Mesendoderm (in vitro differentiated cells): ENCODE data around the gene MXRA7.
A peak's percentile ranks its signal among the peaks of the same experiment; 100 is the strongest.
"Not testable (repeated sequence)": the region's sequence is repeated elsewhere in the genome, so short reads cannot be mapped to it uniquely, and the experiment has no call there.

Experiments used
- DNase-seq: peaks from one replicate; pipeline ENCODE4 v3.0.0; 2013
- H2AK5ac ChIP-seq: 2 replicates; pipeline ENCODE4 v1.6.1; 2013; ENCODE audit warnings: low read length, inconsistent platforms
- H2BK120ac ChIP-seq: 2 replicates; pipeline ENCODE4 v1.6.1; 2013; ENCODE audit warnings: low read depth, mild to moderate bottlenecking, low read length, moderate library complexity, mixed read lengths
- H2BK15ac ChIP-seq: replicated peaks from 2 replicates; pipeline ENCODE4 v1.6.1; 2013; ENCODE audit warnings: low read depth, mild to moderate bottlenecking, moderate library complexity
- H2BK5ac ChIP-seq: 2 replicates; pipeline ENCODE4 v1.6.1; 2013; ENCODE audit warnings: low read length, inconsistent platforms
- H3K18ac ChIP-seq: 2 replicates; pipeline ENCODE4 v1.6.1; 2013; ENCODE audit warnings: mild to moderate bottlenecking, low read length, mixed read lengths
- H3K23ac ChIP-seq: one replicate; pipeline ENCODE4 v1.6.1; 2013; ENCODE audit warnings: low read length
- H3K27ac ChIP-seq: 2 replicates; pipeline ENCODE4 v1.5.1; 2013; ENCODE audit warnings: low read depth, mild to moderate bottlenecking, inconsistent platforms, low read length, moderate library complexity
- H3K27me3 ChIP-seq: 2 replicates; pipeline ENCODE4 v1.6.1; 2013; ENCODE audit warnings: low read length, control low read depth, mild to moderate bottlenecking, inconsistent platforms; ENCODE audit not compliant: insufficient read depth, poor library complexity
- H3K36me3 ChIP-seq: 2 replicates; pipeline ENCODE4 v1.6.1; 2013; ENCODE audit warnings: low read length, inconsistent platforms; ENCODE audit not compliant: control insufficient read depth, insufficient read depth
- H3K4ac ChIP-seq: one replicate; pipeline ENCODE4 v1.6.1; 2013; ENCODE audit warnings: low read depth, mild to moderate bottlenecking, low read length, moderate library complexity
- H3K4me1 ChIP-seq: 2 replicates; pipeline ENCODE4 v1.6.1; 2013; ENCODE audit warnings: low read depth, low read length, inconsistent platforms; ENCODE audit not compliant: control insufficient read depth
- H3K4me2 ChIP-seq: 2 replicates; pipeline ENCODE4 v1.6.1; 2013; ENCODE audit warnings: low read length
- H3K4me3 ChIP-seq: 2 replicates; pipeline ENCODE4 v1.5.1; 2013; ENCODE audit warnings: mild to moderate bottlenecking, low read length
- H3K56ac ChIP-seq: one replicate; pipeline ENCODE4 v1.6.1; 2013; ENCODE audit warnings: low read length
- H3K79me1 ChIP-seq: 2 replicates; pipeline ENCODE4 v1.6.1; 2013; ENCODE audit warnings: low read length, inconsistent platforms
- H3K79me2 ChIP-seq: 2 replicates; pipeline ENCODE4 v1.6.1; 2013; ENCODE audit warnings: mild to moderate bottlenecking, low read length; ENCODE audit not compliant: control insufficient read depth, insufficient read depth
- H3K9ac ChIP-seq: 2 replicates; pipeline ENCODE4 v1.6.1; 2013; ENCODE audit warnings: low read length, inconsistent platforms
- H4K5ac ChIP-seq: one replicate; pipeline ENCODE4 v1.6.1; 2013; ENCODE audit warnings: low read length
- H4K8ac ChIP-seq: one replicate; pipeline ENCODE4 v1.6.1; 2013; ENCODE audit warnings: low read depth, mild to moderate bottlenecking, control low read depth, low read length, moderate library complexity
- WGBS: extraction: QIAGEN DNeasy Blood & Tissue Kit; methylation state at CpG from one replicate; pipeline ENCODE4 v1.1.7; 2013; ENCODE audit warnings: low lambda C conversion rate, missing lambda C conversion rate; ENCODE audit not compliant: insufficient coverage; ENCODE audit errors: extremely low coverage; 5-methylcytosine and 5-hydroxymethylcytosine counted together

MXRA7 gene

GRCh38 chr17:76715496-76715830, 4.7 kb upstream of the MXRA7 start:
- Histone ChIP-seq H4K8ac (no peak overlapping the region), H3K23ac (no peak overlapping the region), H2BK120ac (no peak overlapping the region), H3K4me2 (no peak overlapping the region), H3K79me1 (no peaks in the 10 kb centered on the region), H3K9ac (no peak overlapping the region), H3K4ac (no peak overlapping the region), H3K56ac (no peak overlapping the region), H4K5ac (no peak overlapping the region), H3K79me2 (no peaks in the 10 kb centered on the region), H3K27ac (no peak overlapping the region), H3K4me1 (no peaks in the 10 kb centered on the region), H2BK5ac (no peak overlapping the region), H3K36me3 (peaks cover 17% of the 10 kb centered on the region), H2AK5ac (no peak overlapping the region), H2BK15ac (no peak overlapping the region), H3K4me3 (no peak overlapping the region), H3K18ac (no peak overlapping the region), H3K27me3 (no peaks in the 10 kb centered on the region)
- no peak for DNase-seq
- WGBS = no CpG with 5 or more reads among the region's 2 CpGs

- Histone ChIP-seq H3K36me3 (peaks cover 12% of the 10 kb centered on the region), H2BK5ac (no peak overlapping the region), H3K4ac (no peak overlapping the region), H3K27me3 (no peaks in the 10 kb centered on the region), H2BK120ac (no peak overlapping the region), H4K5ac (no peak overlapping the region), H3K18ac (no peak overlapping the region), H3K79me2 (no peaks in the 10 kb centered on the region), H3K27ac (no peak overlapping the region), H2AK5ac (no peak overlapping the region), H3K9ac (no peak overlapping the region), H3K4me1 (no peaks in the 10 kb centered on the region), H3K4me3 (no peak overlapping the region), H4K8ac (no peak overlapping the region), H3K23ac (no peak overlapping the region), H3K4me2 (no peak overlapping the region), H2BK15ac (no peak overlapping the region), H3K56ac (no peak overlapping the region), H3K79me1 (no peaks in the 10 kb centered on the region)
- peak; percentile 48 for DNase-seq
- WGBS = no CpG with 5 or more reads among the region's 4 CpGs
Observed at GRCh38 chr17:76714822-76715495, 4.2 kb upstream of the MXRA7 start.

GRCh38 chr17:76714336-76714735, 3.6 kb upstream of the MXRA7 start:
- no peak overlapping the region for H3K4ac ChIP-seq
- no peaks in the 10 kb centered on the region for H3K79me1 ChIP-seq
- no peak overlapping the region for H3K9ac ChIP-seq
- no peak overlapping the region for H3K23ac ChIP-seq
- H2BK15ac ChIP-seq = no peak overlapping the region
- no peak overlapping the region for H4K5ac ChIP-seq
- no peak overlapping the region for H2AK5ac ChIP-seq
- peaks cover 5% of the 10 kb centered on the region for H3K4me1 ChIP-seq
- no peaks in the 10 kb centered on the region for H3K79me2 ChIP-seq
- H3K56ac ChIP-seq = no peak overlapping the region
- no peak overlapping the region for H3K18ac ChIP-seq
- no peak overlapping the region for H2BK120ac ChIP-seq
- no peak overlapping the region for H3K27ac ChIP-seq
- H3K4me3 ChIP-seq = no peak overlapping the region
- H4K8ac ChIP-seq = no peak overlapping the region
- no peak overlapping the region for H3K4me2 ChIP-seq
- H3K36me3 ChIP-seq = peaks cover 11% of the 10 kb centered on the region
- WGBS = no CpG with 5 or more reads among the region's 5 CpGs
- H2BK5ac ChIP-seq = no peak overlapping the region
- H3K27me3 ChIP-seq = peaks cover 3% of the 10 kb centered on the region
- no peak for DNase-seq

- WGBS = no CpG with 5 or more reads among the region's 7 CpGs
- Histone ChIP-seq H4K8ac (no peak overlapping the region), H3K23ac (no peak overlapping the region), H3K27ac (no peak overlapping the region), H3K4me1 (peaks cover 5% of the 10 kb centered on the region), H2AK5ac (no peak overlapping the region), H2BK5ac (no peak overlapping the region), H4K5ac (no peak overlapping the region), H3K27me3 (peaks cover 3% of the 10 kb centered on the region), H3K4ac (no peak overlapping the region), H3K79me2 (no peaks in the 10 kb centered on the region), H3K56ac (no peak overlapping the region), H3K36me3 (peaks cover 10% of the 10 kb centered on the region), H2BK120ac (no peak overlapping the region), H3K9ac (no peak overlapping the region), H3K79me1 (no peaks in the 10 kb centered on the region), H2BK15ac (no peak overlapping the region), H3K4me2 (no peak overlapping the region), H3K18ac (no peak overlapping the region), H3K4me3 (no peak overlapping the region)
- DNase-seq = no peak
Observed at GRCh38 chr17:76713765-76714164, 3.0 kb upstream of the MXRA7 start.

- not testable (repeated sequence) for H3K27me3 ChIP-seq, H2BK120ac ChIP-seq, H3K36me3 ChIP-seq, H3K27ac ChIP-seq, H2BK5ac ChIP-seq, H3K23ac ChIP-seq, H2BK15ac ChIP-seq, H3K56ac ChIP-seq, H3K4me3 ChIP-seq, H3K18ac ChIP-seq, H3K79me2 ChIP-seq, H4K5ac ChIP-seq, H3K4me2 ChIP-seq, H3K79me1 ChIP-seq, H3K4ac ChIP-seq, H4K8ac ChIP-seq, DNase-seq, H3K9ac ChIP-seq, H2AK5ac ChIP-seq
- peaks cover 10% of the 10 kb centered on the region for H3K4me1 ChIP-seq
- no CpG with 5 or more reads among the region's 7 CpGs for WGBS
Observed at GRCh38 chr17:76712321-76712720, 1.6 kb upstream of the MXRA7 start.
